Breast epithelium (tissue), 4 donors: Measurements from ENCODE around the gene CLCA2. TPM values are rescaled to one million over a fixed set of nuclear protein-coding genes. Genes with fewer than 3 reads are reported as not detected.

ENCODE experiments used
- DNase-seq, 2 donors: peaks; one replicate each; pipeline ENCODE4 v3.0.0-alpha.2; 2019; ENCODE audit warnings: low spot score in 2 of 2
- H3K27ac ChIP-seq, 2 donors: fragments of 200-600 bp; sonication (generic) in 1 of 2; one replicate each; pipeline ENCODE4 v1.5.1; 2016 to 2019; ENCODE audit warnings: mild to moderate bottlenecking in 1 of 2
- H3K27me3 ChIP-seq, 2 donors: fragments of 200-600 bp; sonication (generic) in 1 of 2; one replicate each; pipeline versions ENCODE4 v1.5.1 to v1.6.0; 2017 to 2019; ENCODE audit warnings: control low read depth in 1 of 2, mild to moderate bottlenecking in 1 of 2
- H3K36me3 ChIP-seq: fragments of 200-600 bp; one replicate; pipeline ENCODE4 v1.5.1; 2019
- H3K4me1 ChIP-seq, 2 donors: fragments of 200-600 bp; sonication (generic); one replicate each; pipeline ENCODE4 v1.5.1; 2016 to 2019; ENCODE audit warnings: control low read depth in 1 of 2
- H3K4me3 ChIP-seq, 3 donors: fragments of 200-600 bp; sonication (generic); 1 replicate in 2 of 3; 2 replicates in 1 of 3; pipeline ENCODE4 v1.5.1; 2016 to 2019; ENCODE audit warnings: mild to moderate bottlenecking in 3 of 3, moderate library complexity in 2 of 3
- H3K9me3 ChIP-seq, 2 donors: fragments of 200-600 bp; sonication (generic) in 1 of 2; one replicate each; pipeline ENCODE4 v1.5.1; 2016 to 2019; ENCODE audit warnings: control low read depth in 1 of 2
- CTCF ChIP-seq, 3 donors: fragments of 450-650 bp; IDR thresholded peaks; one replicate each; pipeline ENCODE4 v1.5.1; 2016 to 2017; ENCODE audit warnings: antibody characterized with exemption in 3 of 3, mild to moderate bottlenecking in 3 of 3, moderate library complexity in 3 of 3
- POLR2A ChIP-seq: fragments of 450-650 bp; IDR thresholded peaks from one replicate; pipeline ENCODE4 v1.6.1; 2016; ENCODE audit warnings: antibody characterized with exemption, mild to moderate bottlenecking, moderate library complexity
- POLR2AphosphoS5 ChIP-seq, 3 donors: sonication (generic); formaldehyde crosslinking; IDR thresholded peaks; one replicate each; pipeline ENCODE4 v1.6.1; 2017; ENCODE audit warnings: antibody characterized with exemption in 3 of 3
- intact Hi-C: fragments of 100-400 bp; cut with DNase I; formaldehyde crosslinking; loops from one replicate; pipeline ENCODE4 v1.15.1; 2023; ENCODE audit warnings: low total_unique reads
- total RNA-seq, 3 donors: library from RNA; depleted of rRNA; stranded (reverse); fragments of >200 nt; gene quantifications; one replicate each; pipeline ENCODE4 v1.1.0, GENCODE V29; 2016

The CLCA2 gene
- total RNA-seq, 3 donors from 2014 or later, result 1.3 to 30.3 (median 1.6) TPM

- intact Hi-C loops, result no loop called here
- Histone ChIP-seq H3K27me3 (no peaks in the 10 kb centered on the region), H3K9me3 (no peaks in the 10 kb centered on the region), H3K36me3 (no peaks in the 10 kb centered on the region), H3K4me1 (no peaks in the 10 kb centered on the region), H3K27ac (no peak overlapping the region), H3K4me3 (no peak overlapping the region)
- DNase-seq, result no peak
- TF ChIP-seq POLR2AphosphoS5 (IDR thresholded peaks at IDR 0.05), result no peak
- TF ChIP-seq CTCF (IDR thresholded peaks at IDR 0.05), result no peak
- TF ChIP-seq POLR2A, result no peak
Observed at GRCh38 chr1:86470859-86471258, 46.9 kb downstream of the CLCA2 start.

- intact Hi-C loops, result no loop called here
- Histone ChIP-seq H3K27me3 (no peaks in the 10 kb centered on the region), H3K9me3 (no peaks in the 10 kb centered on the region), H3K4me3 (no peak overlapping the region), H3K4me1 (no peaks in the 10 kb centered on the region), H3K27ac (no peak overlapping the region), H3K36me3 (no peaks in the 10 kb centered on the region)
- TF ChIP-seq CTCF (IDR thresholded peaks at IDR 0.05) (no peak), POLR2AphosphoS5 (IDR thresholded peaks at IDR 0.05) (no peak), POLR2A (no peak)
- DNase-seq, result no peak
Observed at GRCh38 chr1:86471291-86471690, 47.3 kb downstream of the CLCA2 start.

- Histone ChIP-seq H3K4me3 (no peak overlapping the region), H3K4me1 (no peaks in the 10 kb centered on the region), H3K27me3 (no peaks in the 10 kb centered on the region), H3K9me3 (no peaks in the 10 kb centered on the region), H3K36me3 (no peaks in the 10 kb centered on the region), H3K27ac (no peak overlapping the region)
- no peak for DNase-seq
- intact Hi-C loops, result no loop called here
- no peak for TF ChIP-seq POLR2A
- no peak for TF ChIP-seq CTCF (IDR thresholded peaks at IDR 0.05)
- no peak for TF ChIP-seq POLR2AphosphoS5 (IDR thresholded peaks at IDR 0.05)
Observed at GRCh38 chr1:86472152-86472551, 48.2 kb downstream of the CLCA2 start.

- Histone ChIP-seq H3K27me3 (no peaks in the 10 kb centered on the region), H3K27ac (no peak overlapping the region), H3K9me3 (no peaks in the 10 kb centered on the region), H3K4me3 (no peak overlapping the region), H3K4me1 (no peaks in the 10 kb centered on the region), H3K36me3 (no peaks in the 10 kb centered on the region)
- TF ChIP-seq POLR2A, result no peak
- TF ChIP-seq POLR2AphosphoS5 (IDR thresholded peaks at IDR 0.05), result no peak
- DNase-seq, result no peak
- intact Hi-C loops, result no loop called here
Observed at GRCh38 chr1:86472767-86473166, 48.8 kb downstream of the CLCA2 start.

GRCh38 chr1:86477256-86477655 is 53.3 kb downstream of the CLCA2 start:
- Histone ChIP-seq H3K9me3 (no peaks in the 10 kb centered on the region), H3K27ac (peak overlapping the region in 1 of 2 donors; percentile 21), H3K36me3 (no peaks in the 10 kb centered on the region), H3K27me3 (no peaks in the 10 kb centered on the region), H3K4me1 (no peaks in the 10 kb centered on the region), H3K4me3 (no peak overlapping the region)
- TF ChIP-seq POLR2A, result no peak
- TF ChIP-seq POLR2AphosphoS5 (IDR thresholded peaks at IDR 0.05), result no peak
- intact Hi-C loops, result no loop called here
- DNase-seq, result no peak

DNA sequence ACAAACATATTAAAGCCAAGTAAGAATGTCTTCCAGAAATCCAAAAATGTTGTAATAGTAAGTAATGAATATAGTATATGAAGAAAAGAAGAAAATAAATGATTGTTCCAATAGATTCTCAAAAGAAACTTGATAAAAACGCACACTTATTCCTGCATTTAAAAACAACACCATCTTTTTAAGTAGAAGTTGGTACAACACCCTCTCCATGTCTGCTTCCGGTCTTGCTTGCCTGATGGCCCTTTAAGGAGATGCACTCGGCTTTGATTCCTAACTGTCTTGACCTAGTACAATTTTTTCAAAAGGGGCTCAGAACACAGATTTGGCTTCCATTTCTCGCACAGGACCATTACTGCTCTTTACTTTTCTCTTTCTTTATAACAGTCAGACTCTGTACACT is 53.7 kb downstream of the CLCA2 start:
- Histone ChIP-seq H3K9me3 (no peaks in the 10 kb centered on the region), H3K27me3 (no peaks in the 10 kb centered on the region), H3K36me3 (no peaks in the 10 kb centered on the region), H3K4me1 (no peaks in the 10 kb centered on the region), H3K27ac (peak overlapping the region; percentile 21 to 50), H3K4me3 (no peak overlapping the region)
- no peak for DNase-seq
- TF ChIP-seq CTCF (IDR thresholded peaks at IDR 0.05), result no peak
- TF ChIP-seq POLR2AphosphoS5 (IDR thresholded peaks at IDR 0.05), result no peak
- TF ChIP-seq POLR2A, result no peak
- intact Hi-C loops, result no loop called here
